Left ventricle myocardium superior (tissue), 1 donor: ENCODE measurements around the gene ZNF540. TPM values are rescaled to one million over a fixed set of nuclear protein-coding genes. Genes with fewer than 3 reads are reported as not detected.

Source experiments
- total RNA-seq: library from RNA; stranded (reverse); fragmentation: NEBNext Ultra II Directional; extraction: Animal tissue kit (Norgen Biotek cat#: 25700); gene quantifications from one replicate; pipeline ENCODE4 v1.2.1, GENCODE V29; 2021
- donor health status: DM: no; HTN: yes; CAD: no; lungs with severe emphysema.

ZNF540 gene
- total RNA-seq, 1 donor from 2014 or later, result 8.8 TPM

Other genes with a start within 250 kb of the ZNF540 start
- 6.1 TPM for gene ZNF527, start 223.8 kb upstream of the ZNF540 start, total RNA-seq
- gene ZNF569, start 127.4 kb upstream of the ZNF540 start, total RNA-seq, result 6.8 TPM
- 7.3 TPM for gene ZNF570, start 125.5 kb upstream of the ZNF540 start, total RNA-seq
- 6.4 TPM for gene ZNF793, start 87.9 kb upstream of the ZNF540 start, total RNA-seq
- 3.8 TPM for gene ZNF571, start 84 bp upstream of the ZNF540 start, total RNA-seq
- 9.3 TPM for gene ZFP30, start 60.6 kb downstream of the ZNF540 start, total RNA-seq
- 9.3 TPM for gene ZNF607, start 124.9 kb downstream of the ZNF540 start, total RNA-seq
- gene ZNF573, start 184.7 kb downstream of the ZNF540 start, total RNA-seq, result 10.7 TPM